MM.1S (cell line): ENCODE results near the gene MYRFL.
A peak's percentile ranks its signal among the peaks of the same experiment; 100 is the strongest.

Source experiments
- DNase-seq: peaks from one replicate; pipeline ENCODE4 v3.0.0-alpha.2; 2015
- H2AFZ ChIP-seq: fragments of 300-600 bp; sonication (generic); 2 replicates; pipeline ENCODE4 v1.6.0; 2016; ENCODE audit warnings: antibody characterized with exemption, low read length
- H3F3A ChIP-seq: fragments of 300-600 bp; sonication (generic); 2 replicates; pipeline ENCODE4 v1.6.1; 2016; ENCODE audit warnings: mild to moderate bottlenecking, antibody characterized with exemption, low read length, moderate library complexity, mixed read lengths; ENCODE audit not compliant: insufficient read depth
- H3K27ac ChIP-seq: fragments of 300-600 bp; sonication (generic); 2 replicates; pipeline ENCODE4 v1.5.1; 2016; ENCODE audit warnings: mild to moderate bottlenecking, low read length
- H3K27me3 ChIP-seq: fragments of 300-600 bp; sonication (generic); replicated peaks from 2 replicates; pipeline ENCODE4 v1.6.0; 2016; ENCODE audit warnings: low read length; ENCODE audit not compliant: insufficient read depth
- H3K36me3 ChIP-seq: fragments of 300-600 bp; sonication (generic); replicated peaks from 2 replicates; pipeline ENCODE4 v1.6.1; 2016; ENCODE audit warnings: mild to moderate bottlenecking, low read length, mixed read lengths; ENCODE audit not compliant: insufficient read depth
- H3K4me1 ChIP-seq: fragments of 300-600 bp; sonication (generic); 2 replicates; pipeline ENCODE4 v1.6.1; 2016; ENCODE audit warnings: low read length, mixed read lengths
- H3K4me2 ChIP-seq: fragments of 300-600 bp; sonication (generic); 2 replicates; pipeline ENCODE4 v1.6.0; 2016; ENCODE audit warnings: low read depth, low read length
- H3K4me3 ChIP-seq: fragments of 300-600 bp; sonication (generic); 2 replicates; pipeline ENCODE4 v1.5.1; 2016; ENCODE audit warnings: low read length, mixed read lengths
- H3K79me2 ChIP-seq: fragments of 300-600 bp; sonication (generic); 2 replicates; pipeline ENCODE4 v1.6.1; 2016; ENCODE audit warnings: mixed run types, low read length, mixed read lengths
- H3K9ac ChIP-seq: fragments of 300-600 bp; sonication (generic); 2 replicates; pipeline ENCODE4 v1.6.1; 2016; ENCODE audit warnings: low read length, mixed read lengths
- H3K9me2 ChIP-seq: fragments of 300-600 bp; sonication (generic); replicated peaks from 2 replicates; pipeline ENCODE4 v1.6.1; 2016; ENCODE audit warnings: mild to moderate bottlenecking, low read length, mixed read lengths; ENCODE audit not compliant: insufficient read depth
- H3K9me3 ChIP-seq: fragments of 300-600 bp; sonication (generic); replicated peaks from 2 replicates; pipeline ENCODE4 v1.6.1; 2016; ENCODE audit warnings: mild to moderate bottlenecking, low read length, mixed read lengths; ENCODE audit not compliant: insufficient read depth
- H4K20me1 ChIP-seq: fragments of 300-600 bp; sonication (generic); 2 replicates; pipeline ENCODE4 v1.6.1; 2016; ENCODE audit warnings: mild to moderate bottlenecking, low read length, moderate library complexity, mixed read lengths; ENCODE audit not compliant: insufficient read depth
- EZH2 ChIP-seq: fragments of 300-600 bp; sonication (generic); optimal IDR thresholded peaks from 2 replicates; pipeline ENCODE3; 2017; ENCODE audit warnings: low read depth, mild to moderate bottlenecking, antibody characterized with exemption, low read length, mixed read lengths
- EZH2phosphoT487 ChIP-seq: fragments of 300-600 bp; sonication (generic); IDR thresholded peaks from 2 replicates; pipeline ENCODE4 v1.6.1; 2018; ENCODE audit warnings: antibody characterized with exemption, low read length
- TF ChIP-seq, protein P1 (sequence below): fragments of 300-600 bp; sonication (generic); IDR thresholded peaks from 2 replicates; pipeline ENCODE4 v1.5.1; 2016; ENCODE audit warnings: antibody characterized with exemption, low read length, mixed read lengths

MYRFL gene

GRCh38 chr12:69981881-69982475 is 157.0 kb downstream of the MYRFL start:
- DNase-seq, result no peak
- Histone ChIP-seq H3K4me3 (no peak overlapping the region), H3F3A (no peaks in the 10 kb centered on the region), H2AFZ (no peak overlapping the region), H3K9me3 (no peaks in the 10 kb centered on the region), H3K27ac (no peak overlapping the region), H3K9me2 (no peaks in the 10 kb centered on the region), H3K27me3 (no peaks in the 10 kb centered on the region), H3K36me3 (no peaks in the 10 kb centered on the region), H3K79me2 (no peaks in the 10 kb centered on the region), H3K9ac (no peak overlapping the region), H3K4me2 (no peak overlapping the region), H4K20me1 (no peaks in the 10 kb centered on the region), H3K4me1 (no peaks in the 10 kb centered on the region)
- no peak for TF ChIP-seq EZH2

DNA sequence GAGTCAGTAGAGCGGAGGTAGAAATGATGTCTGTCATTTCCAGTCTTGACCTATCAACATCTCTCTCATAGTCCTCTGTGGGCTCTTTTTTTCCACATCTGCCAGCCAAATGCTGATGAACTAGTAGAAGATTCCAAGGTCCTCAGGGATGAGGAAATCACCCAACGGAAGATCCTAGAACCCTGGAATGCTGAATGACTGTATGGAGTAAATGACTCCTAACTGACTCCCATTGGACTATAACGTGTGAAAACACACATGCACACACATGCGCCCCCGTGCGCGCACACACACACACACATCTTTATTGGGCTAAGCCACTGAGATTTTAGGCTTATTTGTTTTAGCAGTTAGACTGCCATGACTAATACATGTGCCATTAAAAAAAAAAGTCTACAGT is 159.2 kb downstream of the MYRFL start:
- no peak overlapping the region for H3K4me3 ChIP-seq
- no peak overlapping the region for H3K27ac ChIP-seq
- no peak for DNase-seq
- no peak overlapping the region for H2AFZ ChIP-seq
- H3K9me3 ChIP-seq, result no peaks in the 10 kb centered on the region
- no peaks in the 10 kb centered on the region for H3F3A ChIP-seq
- no peaks in the 10 kb centered on the region for H3K4me1 ChIP-seq
- no peaks in the 10 kb centered on the region for H4K20me1 ChIP-seq
- H3K4me2 ChIP-seq, result no peak overlapping the region
- H3K27me3 ChIP-seq, result no peaks in the 10 kb centered on the region
- H3K9me2 ChIP-seq, result no peaks in the 10 kb centered on the region
- TF ChIP-seq EZH2 (no peak), EZH2phosphoT487 (no peak)
- TF ChIP-seq, protein P1, sequence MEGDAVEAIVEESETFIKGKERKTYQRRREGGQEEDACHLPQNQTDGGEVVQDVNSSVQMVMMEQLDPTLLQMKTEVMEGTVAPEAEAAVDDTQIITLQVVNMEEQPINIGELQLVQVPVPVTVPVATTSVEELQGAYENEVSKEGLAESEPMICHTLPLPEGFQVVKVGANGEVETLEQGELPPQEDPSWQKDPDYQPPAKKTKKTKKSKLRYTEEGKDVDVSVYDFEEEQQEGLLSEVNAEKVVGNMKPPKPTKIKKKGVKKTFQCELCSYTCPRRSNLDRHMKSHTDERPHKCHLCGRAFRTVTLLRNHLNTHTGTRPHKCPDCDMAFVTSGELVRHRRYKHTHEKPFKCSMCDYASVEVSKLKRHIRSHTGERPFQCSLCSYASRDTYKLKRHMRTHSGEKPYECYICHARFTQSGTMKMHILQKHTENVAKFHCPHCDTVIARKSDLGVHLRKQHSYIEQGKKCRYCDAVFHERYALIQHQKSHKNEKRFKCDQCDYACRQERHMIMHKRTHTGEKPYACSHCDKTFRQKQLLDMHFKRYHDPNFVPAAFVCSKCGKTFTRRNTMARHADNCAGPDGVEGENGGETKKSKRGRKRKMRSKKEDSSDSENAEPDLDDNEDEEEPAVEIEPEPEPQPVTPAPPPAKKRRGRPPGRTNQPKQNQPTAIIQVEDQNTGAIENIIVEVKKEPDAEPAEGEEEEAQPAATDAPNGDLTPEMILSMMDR, result no peak
- H3K36me3 ChIP-seq, result no peaks in the 10 kb centered on the region
- no peak overlapping the region for H3K9ac ChIP-seq
- H3K79me2 ChIP-seq, result no peaks in the 10 kb centered on the region

- no peaks in the 10 kb centered on the region for H3K27me3 ChIP-seq
- no peaks in the 10 kb centered on the region for H3K9me3 ChIP-seq
- no peak overlapping the region for H3K9ac ChIP-seq
- no peaks in the 10 kb centered on the region for H3F3A ChIP-seq
- no peak overlapping the region for H3K27ac ChIP-seq
- no peaks in the 10 kb centered on the region for H4K20me1 ChIP-seq
- no peaks in the 10 kb centered on the region for H3K9me2 ChIP-seq
- no peaks in the 10 kb centered on the region for H3K79me2 ChIP-seq
- no peaks in the 10 kb centered on the region for H3K36me3 ChIP-seq
- no peaks in the 10 kb centered on the region for H3K4me1 ChIP-seq
- TF ChIP-seq, protein P1, result peak; percentile 48
- TF ChIP-seq EZH2phosphoT487, result no peak
- no peak overlapping the region for H3K4me3 ChIP-seq
- no peak overlapping the region for H3K4me2 ChIP-seq
- no peak overlapping the region for H2AFZ ChIP-seq
- peak; percentile 17 for DNase-seq
Measured at GRCh38 chr12:69985656-69986055, 160.6 kb downstream of the MYRFL start.

DNA sequence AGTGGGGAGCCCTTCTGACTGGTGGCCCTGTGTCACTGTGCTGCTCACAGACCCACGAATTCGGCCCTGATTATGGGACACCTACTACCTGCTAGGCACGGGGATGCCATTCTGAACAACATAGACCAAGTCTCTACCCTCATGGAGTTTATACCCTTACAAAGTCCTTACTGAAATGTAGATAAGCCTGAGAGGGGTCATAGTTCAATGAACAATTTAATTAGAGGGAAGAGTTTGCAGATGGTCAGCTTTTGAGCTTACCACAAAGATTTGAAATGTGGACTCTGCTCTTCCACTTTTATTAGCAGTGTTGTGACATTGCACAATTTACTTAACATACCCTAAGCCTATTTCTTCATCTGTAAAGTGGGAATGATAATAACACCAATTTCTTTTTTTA is 161.1 kb downstream of the MYRFL start:
- DNase-seq, result no peak
- Histone ChIP-seq H3K9ac (no peak overlapping the region), H3K9me2 (no peaks in the 10 kb centered on the region), H3K27ac (no peak overlapping the region), H3K4me3 (no peak overlapping the region), H3K9me3 (no peaks in the 10 kb centered on the region), H2AFZ (no peak overlapping the region), H3K4me1 (no peaks in the 10 kb centered on the region), H3K4me2 (no peak overlapping the region), H4K20me1 (no peaks in the 10 kb centered on the region), H3K27me3 (no peaks in the 10 kb centered on the region), H3K36me3 (no peaks in the 10 kb centered on the region), H3K79me2 (no peaks in the 10 kb centered on the region), H3F3A (no peaks in the 10 kb centered on the region)
- TF ChIP-seq EZH2 (no peak), EZH2phosphoT487 (no peak)
- TF ChIP-seq, protein P1, result no peak
